ENCODE data around the gene TMEM120B.

Gene TMEM120B

DNA sequence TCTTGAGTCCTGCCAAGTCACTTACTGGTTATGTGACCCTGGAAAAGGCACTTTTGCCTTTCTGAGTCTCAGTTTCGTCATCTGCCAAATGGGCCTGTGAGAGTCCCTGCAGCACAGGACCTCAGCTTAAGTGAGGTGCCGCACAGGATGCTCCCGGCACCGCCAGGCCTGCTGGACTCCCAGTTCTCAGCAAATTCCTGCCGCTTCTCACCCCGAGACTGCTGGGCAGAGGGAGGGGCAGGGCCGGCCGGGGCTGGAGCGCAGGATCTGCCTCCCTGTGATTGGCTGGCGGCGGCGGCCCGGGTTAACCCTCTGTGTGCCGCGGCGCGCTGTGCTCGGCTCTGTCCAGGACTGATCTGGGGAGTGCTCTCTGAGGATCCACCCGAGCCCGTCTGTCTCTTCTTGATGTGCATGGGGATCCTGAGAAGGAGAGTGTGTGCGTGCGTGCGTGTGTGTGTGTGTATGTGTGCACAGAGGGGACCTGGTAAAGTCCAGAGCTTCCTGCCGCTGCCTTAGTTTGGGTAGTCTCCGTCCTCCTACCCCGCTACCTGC lies 99.8 kb downstream of the TMEM120B start:
- in situ Hi-C loops (cut with HindIII; ENCODE audit: low sequenced_read_pairs), result no loop called here

DNA sequence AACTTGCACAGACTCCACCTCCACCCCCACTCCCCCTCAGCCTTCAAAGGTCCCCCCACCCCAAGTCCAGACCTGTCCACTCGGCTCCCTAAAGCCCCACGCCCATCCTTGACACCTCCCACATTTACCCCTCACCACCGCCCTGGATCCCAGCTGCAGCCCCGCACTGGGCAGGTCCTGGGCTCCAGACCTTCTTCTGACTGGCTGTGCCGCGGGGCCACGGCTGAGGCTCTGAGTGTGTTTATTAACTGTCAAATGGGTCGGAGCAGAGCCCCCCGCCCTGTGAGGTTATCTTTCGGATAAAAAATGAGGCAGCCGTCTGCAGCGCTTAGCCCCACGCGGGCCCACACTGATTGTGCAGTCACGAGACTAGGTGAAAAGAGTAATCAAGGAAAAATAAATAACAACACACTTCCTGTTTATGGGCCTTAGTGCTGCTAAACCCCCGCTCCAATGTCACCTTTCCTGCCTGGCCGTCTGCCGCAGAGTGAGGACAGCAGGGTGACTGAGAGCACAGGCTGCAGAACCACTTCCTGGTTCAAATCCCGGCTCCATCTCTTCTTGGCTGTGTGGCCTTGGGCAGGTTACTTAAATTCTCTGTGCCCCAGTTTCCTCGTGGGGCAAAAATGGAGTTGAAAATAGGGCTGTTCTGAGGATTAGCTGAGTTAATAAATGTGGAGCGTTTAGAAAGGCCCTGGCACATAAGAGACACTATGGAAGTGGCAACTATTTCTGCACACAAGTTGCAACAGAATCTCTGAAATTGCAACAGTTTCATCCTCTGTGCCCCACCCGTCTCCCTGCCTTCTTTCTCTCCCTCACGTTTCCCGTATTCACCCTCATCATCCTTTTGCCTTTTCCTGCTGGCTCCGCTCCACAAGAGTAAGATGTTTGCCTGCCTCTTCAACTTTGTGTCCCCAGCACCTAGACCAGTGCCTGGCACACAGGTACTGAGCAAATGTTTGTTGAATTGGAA lies 100.7 kb downstream of the TMEM120B start:
- in situ Hi-C loops (cut with HindIII; ENCODE audit: low sequenced_read_pairs), result no loop called here

DNA sequence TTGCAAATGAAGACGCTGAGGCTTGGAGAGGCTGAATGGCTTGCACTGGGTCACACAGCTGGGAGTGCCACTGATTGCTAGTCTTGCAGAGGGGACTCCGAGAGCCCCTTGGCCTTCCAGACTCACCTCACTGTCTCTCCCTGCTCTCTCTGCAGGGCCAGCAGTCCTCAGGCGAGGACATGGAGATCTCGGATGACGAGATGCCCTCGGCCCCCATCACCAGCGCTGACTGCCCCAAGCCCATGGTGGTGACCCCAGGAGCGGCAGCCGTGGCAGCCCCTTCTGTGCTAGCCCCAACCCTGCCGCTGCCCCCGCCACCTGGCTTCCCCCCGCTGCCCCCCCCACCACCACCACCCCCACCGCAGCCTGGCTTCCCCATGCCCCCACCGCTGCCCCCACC lies 101.4 kb downstream of the TMEM120B start:
- in situ Hi-C loops (cut with HindIII; ENCODE audit: low sequenced_read_pairs), result no loop called here

DNA sequence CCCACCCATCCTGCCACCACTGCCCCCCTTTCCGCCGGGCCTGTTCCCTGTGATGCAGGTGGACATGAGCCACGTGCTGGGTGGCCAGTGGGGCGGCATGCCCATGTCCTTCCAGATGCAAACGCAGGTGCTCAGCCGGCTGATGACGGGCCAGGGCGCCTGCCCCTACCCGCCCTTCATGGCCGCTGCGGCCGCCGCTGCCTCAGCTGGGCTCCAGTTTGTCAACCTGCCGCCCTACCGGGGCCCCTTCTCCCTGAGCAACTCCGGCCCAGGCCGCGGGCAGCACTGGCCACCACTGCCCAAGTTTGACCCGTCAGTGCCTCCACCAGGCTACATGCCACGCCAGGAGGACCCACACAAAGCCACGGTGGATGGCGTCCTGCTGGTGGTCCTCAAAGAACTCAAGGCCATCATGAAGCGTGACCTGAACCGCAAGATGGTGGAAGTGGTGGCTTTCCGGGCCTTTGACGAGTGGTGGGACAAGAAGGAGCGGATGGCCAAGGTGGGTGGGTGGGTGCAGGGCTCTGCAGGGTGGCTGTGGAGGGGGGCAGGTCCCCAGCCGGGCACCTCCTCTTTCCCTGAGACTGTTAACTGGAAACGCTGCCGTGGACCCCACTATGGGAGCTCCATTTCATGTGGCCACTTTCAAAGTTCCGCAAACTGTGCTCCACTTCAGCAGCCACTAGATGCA lies 102.0 kb downstream of the TMEM120B start:
- in situ Hi-C loops (cut with HindIII; ENCODE audit: low sequenced_read_pairs), result no loop called here

DNA sequence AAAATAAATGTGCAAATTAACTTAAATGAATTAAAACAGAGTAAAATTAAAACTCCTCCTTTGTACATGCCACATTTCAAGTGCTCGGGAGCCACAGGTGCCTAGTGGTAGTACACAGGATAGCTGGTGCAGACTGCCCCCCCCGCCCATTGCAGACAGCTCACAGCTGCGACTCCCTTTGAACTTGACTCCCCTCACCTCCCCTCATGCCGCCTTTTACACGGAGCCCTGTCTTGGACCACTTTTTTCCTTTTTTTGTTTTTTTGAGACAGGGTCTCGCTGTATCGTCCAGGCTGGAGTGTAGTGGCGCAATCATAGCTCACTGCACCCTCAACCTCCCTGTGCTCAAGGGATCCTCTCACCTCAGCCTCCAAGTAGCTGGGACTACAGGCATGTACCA lies 102.7 kb downstream of the TMEM120B start:
- in situ Hi-C loops (cut with HindIII; ENCODE audit: low sequenced_read_pairs), result no loop called here

DNA sequence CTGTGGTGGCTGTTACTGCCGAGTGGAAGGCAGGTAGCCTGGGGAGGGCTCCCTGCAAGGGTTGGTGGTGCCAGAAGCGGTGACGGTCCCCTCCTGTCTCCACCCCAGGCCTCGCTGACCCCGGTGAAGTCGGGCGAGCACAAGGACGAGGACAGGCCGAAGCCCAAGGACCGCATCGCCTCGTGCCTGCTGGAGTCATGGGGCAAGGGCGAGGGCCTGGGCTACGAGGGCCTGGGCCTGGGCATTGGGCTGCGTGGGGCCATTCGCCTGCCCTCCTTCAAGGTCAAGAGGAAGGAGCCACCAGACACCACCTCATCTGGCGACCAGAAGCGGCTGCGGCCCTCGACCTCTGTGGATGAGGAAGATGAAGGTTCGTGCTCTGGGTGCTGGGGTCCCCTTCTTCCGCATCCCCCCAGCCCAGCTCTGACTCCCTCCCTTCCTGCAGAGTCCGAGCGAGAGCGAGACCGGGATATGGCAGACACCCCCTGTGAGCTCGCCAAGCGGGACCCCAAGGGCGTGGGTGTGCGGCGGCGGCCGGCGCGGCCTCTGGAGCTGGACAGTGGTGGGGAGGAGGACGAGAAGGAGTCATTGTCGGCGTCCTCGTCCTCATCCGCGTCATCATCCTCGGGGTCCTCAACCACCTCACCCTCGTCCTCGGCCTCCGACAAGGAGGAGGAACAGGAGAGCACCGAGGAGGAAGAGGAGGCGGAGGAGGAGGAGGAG lies 104.5 kb downstream of the TMEM120B start:
- in situ Hi-C loops (cut with HindIII; ENCODE audit: low sequenced_read_pairs), result no loop called here

DNA sequence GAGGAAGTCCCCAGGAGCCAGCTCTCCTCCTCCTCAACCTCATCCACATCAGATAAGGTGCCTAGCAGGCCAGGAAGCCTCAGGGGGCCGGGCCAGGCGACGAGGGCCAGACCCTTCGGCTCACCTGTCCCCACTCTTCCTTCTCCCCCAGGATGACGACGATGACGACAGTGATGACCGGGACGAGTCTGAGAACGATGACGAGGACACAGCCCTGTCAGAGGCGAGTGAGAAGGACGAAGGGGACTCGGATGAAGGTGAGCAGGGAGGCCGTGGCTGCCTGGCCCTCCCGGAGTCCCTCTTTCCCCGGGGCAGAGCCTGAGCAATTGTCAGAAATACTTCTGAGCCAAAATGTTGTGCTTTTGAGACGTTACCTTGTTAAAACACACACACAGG lies 105.1 kb downstream of the TMEM120B start:
- in situ Hi-C loops (cut with HindIII; ENCODE audit: low sequenced_read_pairs), result no loop called here

DNA sequence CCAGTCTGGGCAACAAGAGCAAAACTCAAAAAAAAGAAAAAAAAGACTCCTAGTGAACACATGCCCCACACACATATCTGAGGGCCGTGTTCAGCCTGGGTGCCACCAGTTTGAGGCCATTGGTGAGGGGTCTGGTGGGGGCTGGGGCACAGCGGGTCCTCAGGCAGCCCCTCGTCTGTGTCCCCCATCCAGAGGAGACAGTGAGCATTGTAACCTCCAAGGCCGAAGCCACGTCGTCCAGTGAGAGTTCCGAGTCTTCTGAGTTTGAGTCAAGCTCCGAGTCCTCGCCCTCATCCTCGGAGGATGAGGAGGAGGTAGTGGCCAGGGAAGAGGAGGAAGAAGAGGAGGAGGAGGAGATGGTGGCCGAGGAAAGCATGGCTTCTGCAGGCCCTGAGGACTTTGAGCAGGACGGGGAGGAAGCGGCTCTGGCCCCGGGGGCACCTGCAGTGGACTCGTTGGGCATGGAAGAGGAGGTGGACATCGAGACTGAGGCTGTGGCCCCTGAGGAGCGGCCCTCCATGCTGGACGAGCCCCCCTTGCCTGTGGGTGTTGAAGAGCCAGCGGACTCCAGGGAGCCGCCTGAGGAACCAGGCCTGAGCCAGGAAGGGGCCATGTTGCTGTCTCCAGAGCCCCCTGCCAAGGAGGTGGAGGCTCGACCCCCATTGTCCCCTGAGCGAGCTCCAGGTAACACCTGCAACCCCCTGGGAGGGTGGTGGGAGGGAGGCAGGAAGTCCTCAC lies 106.8 kb downstream of the TMEM120B start:
- in situ Hi-C loops (cut with HindIII; ENCODE audit: low sequenced_read_pairs), result no loop called here

DNA sequence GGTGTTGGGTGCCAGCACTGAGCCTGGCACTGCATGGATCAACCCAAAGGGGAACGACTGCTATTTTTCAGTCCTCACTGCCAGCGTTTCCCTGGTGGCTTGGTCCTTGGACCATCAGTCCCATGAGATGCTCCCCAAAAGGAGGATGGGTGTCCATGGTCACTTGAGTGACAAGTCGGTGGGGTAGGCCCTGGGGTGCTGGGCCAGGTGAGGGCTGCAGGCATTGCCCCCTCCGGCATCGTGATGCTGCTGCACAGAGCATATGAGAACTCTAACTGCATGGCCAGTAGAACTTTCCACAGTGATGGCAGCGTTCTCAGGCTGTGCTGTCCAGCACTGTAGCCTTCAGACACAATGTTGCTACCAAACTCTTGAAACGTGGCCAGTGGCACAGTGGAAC lies 107.5 kb downstream of the TMEM120B start:
- in situ Hi-C loops (cut with HindIII; ENCODE audit: low sequenced_read_pairs), result no loop called here

DNA sequence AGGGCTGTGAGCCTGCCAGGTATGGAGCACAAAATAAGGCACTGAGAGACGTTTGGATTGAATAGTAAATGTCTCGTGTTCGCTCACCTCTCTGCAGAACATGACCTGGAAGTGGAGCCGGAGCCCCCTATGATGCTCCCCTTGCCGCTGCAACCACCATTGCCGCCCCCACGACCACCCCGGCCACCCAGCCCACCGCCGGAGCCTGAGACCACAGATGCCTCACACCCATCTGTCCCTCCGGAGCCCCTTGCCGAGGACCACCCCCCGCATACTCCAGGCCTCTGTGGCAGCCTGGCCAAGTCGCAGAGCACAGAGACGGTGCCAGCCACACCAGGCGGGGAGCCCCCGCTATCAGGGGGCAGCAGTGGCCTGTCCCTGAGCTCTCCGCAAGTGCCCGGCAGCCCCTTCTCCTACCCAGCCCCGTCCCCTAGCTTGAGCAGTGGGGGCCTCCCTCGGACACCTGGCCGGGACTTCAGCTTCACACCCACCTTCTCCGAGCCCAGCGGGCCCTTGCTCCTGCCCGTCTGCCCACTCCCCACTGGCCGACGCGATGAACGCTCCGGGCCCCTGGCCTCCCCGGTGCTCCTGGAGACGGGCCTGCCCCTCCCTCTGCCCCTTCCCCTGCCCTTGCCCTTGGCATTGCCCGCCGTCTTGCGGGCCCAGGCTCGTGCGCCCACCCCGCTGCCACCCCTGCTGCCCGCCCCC lies 110.0 kb downstream of the TMEM120B start:
- in situ Hi-C loops (cut with HindIII; ENCODE audit: low sequenced_read_pairs), result no loop called here

DNA sequence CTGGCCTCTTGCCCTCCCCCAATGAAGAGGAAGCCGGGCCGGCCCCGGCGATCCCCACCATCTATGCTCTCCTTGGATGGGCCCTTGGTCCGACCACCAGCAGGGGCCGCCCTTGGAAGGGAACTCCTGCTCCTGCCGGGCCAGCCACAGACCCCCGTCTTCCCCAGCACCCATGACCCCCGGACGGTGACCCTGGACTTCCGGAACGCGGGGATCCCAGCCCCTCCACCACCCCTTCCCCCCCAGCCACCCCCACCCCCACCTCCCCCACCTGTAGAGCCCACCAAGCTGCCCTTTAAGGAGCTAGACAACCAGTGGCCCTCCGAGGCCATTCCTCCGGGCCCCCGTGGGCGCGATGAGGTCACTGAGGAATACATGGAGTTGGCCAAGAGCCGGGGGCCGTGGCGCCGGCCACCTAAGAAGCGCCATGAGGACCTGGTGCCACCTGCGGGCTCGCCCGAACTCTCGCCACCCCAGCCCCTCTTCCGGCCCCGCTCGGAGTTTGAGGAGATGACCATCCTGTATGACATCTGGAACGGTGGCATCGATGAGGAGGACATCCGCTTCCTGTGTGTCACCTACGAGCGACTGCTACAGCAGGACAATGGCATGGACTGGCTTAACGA lies 110.7 kb downstream of the TMEM120B start:
- in situ Hi-C loops (cut with HindIII; ENCODE audit: low sequenced_read_pairs), result no loop called here

DNA sequence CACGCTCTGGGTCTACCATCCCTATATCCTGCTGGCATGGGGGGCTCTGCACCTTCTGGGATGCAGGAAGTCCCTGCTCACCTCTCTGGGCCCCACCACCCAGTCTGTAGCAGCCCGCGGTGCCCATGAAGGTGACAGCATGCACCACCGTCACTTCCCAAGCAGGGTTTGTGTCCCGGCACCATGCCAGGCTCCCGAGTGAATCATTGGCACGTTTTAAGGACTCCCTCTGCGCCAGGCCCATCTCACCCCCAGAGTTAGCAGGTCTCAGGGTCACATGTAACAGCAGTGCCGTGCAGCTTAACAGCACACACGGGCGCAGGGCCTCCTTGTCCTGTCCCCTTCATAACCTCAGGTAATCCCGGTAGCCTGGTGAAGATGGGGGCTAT lies 111.2 kb downstream of the TMEM120B start:
- in situ Hi-C loops (cut with HindIII; ENCODE audit: low sequenced_read_pairs), result no loop called here

DNA sequence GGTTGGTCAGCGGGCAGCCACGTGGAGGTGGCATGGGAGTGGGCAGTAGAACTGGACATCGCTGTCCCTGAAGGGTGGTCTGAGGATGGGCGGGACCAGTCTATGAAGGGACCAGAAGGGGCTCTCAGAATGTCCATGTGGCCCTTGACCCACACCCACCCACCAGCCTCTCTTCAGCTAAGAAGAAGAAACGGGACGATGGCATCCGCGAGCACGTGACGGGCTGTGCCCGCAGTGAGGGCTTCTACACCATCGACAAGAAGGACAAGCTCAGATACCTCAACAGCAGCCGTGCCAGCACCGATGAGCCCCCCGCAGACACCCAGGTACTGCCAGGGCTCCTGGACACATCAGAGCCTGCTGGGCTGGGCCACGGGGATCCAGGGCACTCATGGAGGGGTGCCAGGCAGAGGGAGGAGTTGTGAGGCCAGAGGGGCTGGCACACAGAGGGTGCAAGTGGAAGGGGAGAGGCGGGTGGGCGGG lies 112.5 kb downstream of the TMEM120B start:
- in situ Hi-C loops (cut with HindIII; ENCODE audit: low sequenced_read_pairs), result no loop called here

DNA sequence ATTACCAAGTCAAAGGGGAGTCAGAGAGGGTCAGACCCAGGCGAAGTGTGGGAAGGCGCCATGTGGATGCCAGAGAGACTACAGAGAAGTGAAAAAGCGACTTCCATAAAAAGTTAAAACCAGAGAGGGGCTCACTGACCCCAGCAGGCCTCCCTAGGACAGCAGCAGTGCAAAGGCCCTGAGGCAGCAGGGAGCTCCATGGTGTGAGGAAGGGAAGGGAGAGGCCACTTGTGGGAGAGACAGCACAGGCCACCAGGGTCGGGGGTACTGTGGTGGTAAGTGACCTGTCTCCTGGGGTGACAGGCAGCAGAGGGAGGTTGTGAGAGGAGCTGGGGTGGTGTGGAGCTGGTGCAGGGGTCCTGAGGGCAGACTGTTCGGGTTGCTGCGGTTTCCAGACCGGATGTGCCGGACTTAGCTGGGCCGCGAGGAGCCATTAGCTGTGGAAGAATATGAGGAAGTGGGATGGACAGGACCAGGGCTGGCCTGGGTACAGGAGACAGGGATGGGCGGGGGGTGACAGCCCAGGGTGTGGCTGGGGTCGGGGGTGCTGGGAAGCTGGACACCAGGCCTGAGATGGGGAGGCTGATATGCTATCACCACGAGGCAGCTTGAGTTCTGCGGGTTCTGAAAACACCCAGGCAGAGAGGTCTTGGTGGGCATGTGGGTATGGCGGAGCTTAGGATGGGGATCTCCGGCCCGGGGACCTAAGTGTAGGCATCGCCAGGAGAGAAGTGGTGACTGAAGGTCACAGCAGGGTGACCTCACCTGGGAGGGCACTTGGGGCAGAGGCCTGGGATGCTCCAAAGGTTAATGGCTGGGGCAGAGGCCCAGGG lies 114.0 kb downstream of the TMEM120B start:
- in situ Hi-C loops (cut with HindIII; ENCODE audit: low sequenced_read_pairs), result no loop called here

DNA sequence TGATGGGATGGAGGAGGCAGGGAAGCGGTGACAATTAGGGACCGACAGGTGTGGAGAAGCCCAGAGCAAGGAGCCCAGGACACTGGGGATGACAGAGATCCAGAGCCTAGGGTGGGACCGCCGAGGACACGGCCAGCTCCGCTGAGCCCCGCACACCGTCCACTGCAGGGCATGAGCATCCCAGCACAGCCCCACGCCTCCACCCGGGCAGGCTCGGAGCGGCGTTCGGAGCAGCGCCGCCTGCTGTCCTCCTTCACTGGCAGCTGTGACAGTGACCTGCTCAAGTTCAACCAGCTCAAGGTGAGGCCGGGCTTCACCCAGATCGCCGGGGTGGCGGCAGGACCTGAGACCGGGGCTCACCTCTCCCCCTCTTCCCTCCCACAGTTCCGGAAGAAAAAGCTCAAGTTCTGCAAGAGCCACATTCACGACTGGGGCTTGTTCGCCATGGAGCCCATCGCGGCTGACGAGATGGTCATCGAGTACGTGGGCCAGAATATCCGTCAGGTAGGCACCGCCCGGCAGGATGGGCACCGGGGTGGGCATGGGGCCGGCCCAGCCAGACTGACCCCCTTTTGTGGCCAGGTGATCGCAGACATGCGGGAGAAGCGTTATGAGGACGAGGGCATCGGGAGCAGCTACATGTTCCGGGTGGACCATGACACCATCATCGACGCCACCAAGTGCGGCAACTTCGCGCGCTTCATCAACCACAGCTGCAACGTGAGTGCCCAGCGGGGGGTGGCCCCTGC lies 115.0 kb downstream of the TMEM120B start:
- in situ Hi-C loops (cut with HindIII; ENCODE audit: low sequenced_read_pairs), result no loop called here

DNA sequence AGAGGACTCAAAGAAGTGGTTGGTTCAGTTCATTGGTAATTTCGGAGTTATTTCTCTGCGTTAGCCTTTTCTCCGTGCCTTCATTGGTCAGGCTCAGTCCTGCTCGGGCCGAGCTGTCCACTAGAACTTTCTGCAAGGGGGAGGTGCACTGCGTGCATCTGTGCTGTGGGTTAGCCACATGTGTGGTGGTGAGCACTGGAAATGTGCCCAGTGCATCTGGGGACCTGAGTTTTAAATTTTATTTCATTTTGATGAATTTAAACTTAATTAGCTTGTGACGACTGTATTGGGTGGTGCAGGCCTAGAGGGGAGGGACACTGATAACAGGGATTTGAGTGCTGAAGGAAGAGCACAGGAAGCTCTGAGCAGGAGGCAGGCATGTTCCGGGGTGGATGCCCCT lies 115.8 kb downstream of the TMEM120B start:
- in situ Hi-C loops (cut with HindIII; ENCODE audit: low sequenced_read_pairs), result no loop called here

DNA sequence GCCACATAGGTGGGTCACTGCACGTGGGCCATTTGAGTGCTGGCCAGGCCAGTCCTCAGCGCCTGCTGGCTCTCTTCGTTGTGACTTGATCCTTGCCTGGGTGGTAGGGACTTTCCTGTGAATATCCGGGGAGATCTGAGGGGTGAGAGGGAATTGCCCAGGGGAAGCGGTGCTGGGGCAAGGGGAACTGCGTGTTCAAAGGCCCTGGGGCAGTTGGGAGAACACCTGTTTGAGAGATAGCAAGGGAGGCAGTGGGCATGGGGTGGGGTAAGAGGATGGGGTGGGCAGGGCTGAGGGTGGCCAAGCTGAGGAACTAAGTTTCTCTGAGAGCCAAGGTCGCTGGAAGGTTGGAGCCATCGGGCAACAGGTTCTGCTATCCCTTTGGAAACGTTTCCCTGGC lies 116.3 kb downstream of the TMEM120B start:
- in situ Hi-C loops (cut with HindIII; ENCODE audit: low sequenced_read_pairs), result no loop called here

Measured in DLD1 (cell line).